Endothelial cell (in vitro differentiated cells): Measurements from ENCODE around the gene DHX35. TPM values are rescaled to one million over a fixed set of nuclear protein-coding genes. Genes with fewer than 3 reads are reported as not detected.
"Not testable (repeated sequence)": the region's sequence is repeated elsewhere in the genome, so short reads cannot be mapped to it uniquely, and the experiment has no call there.

Source experiments
- DNase-seq: peaks from one replicate; pipeline ENCODE4 v3.0.0; 2021; ENCODE audit warnings: low spot score
- H3K27ac Mint-ChIP-seq: one replicate; pipeline ENCODE4 v1.8.0; 2021; ENCODE audit warnings: mixed read lengths, inconsistent platforms; ENCODE audit not compliant: unreplicated experiment
- H3K27me3 Mint-ChIP-seq: one replicate; pipeline ENCODE4 v1.8.0; 2021; ENCODE audit warnings: mild to moderate bottlenecking, moderate library complexity, mixed read lengths, inconsistent platforms; ENCODE audit not compliant: unreplicated experiment
- H3K36me3 Mint-ChIP-seq: one replicate; pipeline ENCODE4 v1.8.0; 2021; ENCODE audit warnings: mild to moderate bottlenecking, low read depth, mixed read lengths, inconsistent platforms; ENCODE audit not compliant: unreplicated experiment
- H3K4me1 Mint-ChIP-seq: one replicate; pipeline ENCODE4 v1.8.0; 2021; ENCODE audit warnings: mild to moderate bottlenecking, mixed read lengths, inconsistent platforms; ENCODE audit not compliant: unreplicated experiment
- H3K4me3 Mint-ChIP-seq: one replicate; pipeline ENCODE4 v1.8.0; 2021; ENCODE audit warnings: mild to moderate bottlenecking, mixed read lengths, inconsistent platforms; ENCODE audit not compliant: unreplicated experiment
- H3K9me3 Mint-ChIP-seq: one replicate; pipeline ENCODE4 v1.8.0; 2021; ENCODE audit warnings: mixed read lengths, inconsistent platforms; ENCODE audit not compliant: unreplicated experiment
- total RNA-seq: library from RNA; stranded (reverse); fragmentation: NEBNext Ultra II Directional; extraction: Animal tissue kit (Norgen Biotek cat#: 25700); gene quantifications from one replicate; pipeline ENCODE4 v1.2.1, GENCODE V29; 2021; ENCODE audit not compliant: unreplicated experiment
- TF ChIP-seq, protein P1 (sequence below): fragments of 200-600 bp; sonication (generic); IDR thresholded peaks from one replicate; pipeline ENCODE4 v1.5.0; 2021; ENCODE audit warnings: antibody characterized with exemption; ENCODE audit not compliant: unreplicated experiment

The DHX35 gene
- total RNA-seq, 1 donor from 2014 or later: 10.5 TPM

DNA sequence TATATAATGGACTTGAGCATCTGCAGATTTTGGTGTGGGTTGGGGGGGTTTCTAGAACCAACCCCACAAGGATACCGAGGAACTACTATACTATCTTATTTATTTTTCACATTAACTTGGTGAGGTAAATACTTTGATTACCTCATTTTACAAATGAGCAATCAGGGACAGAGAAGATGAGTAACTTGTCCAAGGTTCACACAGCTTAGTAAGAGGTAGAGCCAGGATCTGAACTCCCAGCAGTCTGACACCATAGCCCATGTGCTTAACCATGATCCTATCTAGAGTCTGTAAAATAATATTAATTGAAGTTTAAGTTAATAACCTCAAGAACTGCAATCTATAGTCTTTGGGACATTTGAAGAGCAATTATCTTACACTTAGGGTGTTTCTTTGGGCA is 28.6 kb downstream of the DHX35 start:
- peaks cover 2% of the 10 kb centered on the region for H3K4me1 Mint-ChIP-seq
- no peak overlapping the region for H3K27ac Mint-ChIP-seq
- TF ChIP-seq, protein P1, sequence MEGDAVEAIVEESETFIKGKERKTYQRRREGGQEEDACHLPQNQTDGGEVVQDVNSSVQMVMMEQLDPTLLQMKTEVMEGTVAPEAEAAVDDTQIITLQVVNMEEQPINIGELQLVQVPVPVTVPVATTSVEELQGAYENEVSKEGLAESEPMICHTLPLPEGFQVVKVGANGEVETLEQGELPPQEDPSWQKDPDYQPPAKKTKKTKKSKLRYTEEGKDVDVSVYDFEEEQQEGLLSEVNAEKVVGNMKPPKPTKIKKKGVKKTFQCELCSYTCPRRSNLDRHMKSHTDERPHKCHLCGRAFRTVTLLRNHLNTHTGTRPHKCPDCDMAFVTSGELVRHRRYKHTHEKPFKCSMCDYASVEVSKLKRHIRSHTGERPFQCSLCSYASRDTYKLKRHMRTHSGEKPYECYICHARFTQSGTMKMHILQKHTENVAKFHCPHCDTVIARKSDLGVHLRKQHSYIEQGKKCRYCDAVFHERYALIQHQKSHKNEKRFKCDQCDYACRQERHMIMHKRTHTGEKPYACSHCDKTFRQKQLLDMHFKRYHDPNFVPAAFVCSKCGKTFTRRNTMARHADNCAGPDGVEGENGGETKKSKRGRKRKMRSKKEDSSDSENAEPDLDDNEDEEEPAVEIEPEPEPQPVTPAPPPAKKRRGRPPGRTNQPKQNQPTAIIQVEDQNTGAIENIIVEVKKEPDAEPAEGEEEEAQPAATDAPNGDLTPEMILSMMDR: no peak
- H3K36me3 Mint-ChIP-seq: peaks cover 3% of the 10 kb centered on the region
- H3K4me3 Mint-ChIP-seq: no peak overlapping the region
- DNase-seq: no peak
- H3K27me3 Mint-ChIP-seq: peaks cover 2% of the 10 kb centered on the region
- no peaks in the 10 kb centered on the region for H3K9me3 Mint-ChIP-seq

- peaks cover 2% of the 10 kb centered on the region for H3K4me1 Mint-ChIP-seq
- H3K4me3 Mint-ChIP-seq: no peak overlapping the region
- DNase-seq: no peak
- H3K9me3 Mint-ChIP-seq: no peaks in the 10 kb centered on the region
- H3K27me3 Mint-ChIP-seq: peaks cover 2% of the 10 kb centered on the region
- peaks cover 8% of the 10 kb centered on the region for H3K36me3 Mint-ChIP-seq
- TF ChIP-seq, protein P1: no peak
- H3K27ac Mint-ChIP-seq: no peak overlapping the region
These were observed 29.9 kb downstream of the DHX35 start for GRCh38 chr20:38991814-38992704.

GRCh38 chr20:38995536-38996044 is 33.4 kb downstream of the DHX35 start:
- Mint-ChIP-seq H3K27me3 (no peaks in the 10 kb centered on the region), H3K4me1 (no peaks in the 10 kb centered on the region), H3K4me3 (no peak overlapping the region), H3K36me3 (peaks cover 19% of the 10 kb centered on the region), H3K9me3 (no peaks in the 10 kb centered on the region), H3K27ac (no peak overlapping the region)
- TF ChIP-seq, protein P1: no peak
- no peak for DNase-seq

GRCh38 chr20:38996866-38997265 is 34.7 kb downstream of the DHX35 start:
- DNase-seq, H3K4me3 Mint-ChIP-seq, H3K27ac Mint-ChIP-seq, H3K4me1 Mint-ChIP-seq, H3K9me3 Mint-ChIP-seq, H3K27me3 Mint-ChIP-seq: not testable (repeated sequence)
- H3K36me3 Mint-ChIP-seq: peaks cover 22% of the 10 kb centered on the region

DNA sequence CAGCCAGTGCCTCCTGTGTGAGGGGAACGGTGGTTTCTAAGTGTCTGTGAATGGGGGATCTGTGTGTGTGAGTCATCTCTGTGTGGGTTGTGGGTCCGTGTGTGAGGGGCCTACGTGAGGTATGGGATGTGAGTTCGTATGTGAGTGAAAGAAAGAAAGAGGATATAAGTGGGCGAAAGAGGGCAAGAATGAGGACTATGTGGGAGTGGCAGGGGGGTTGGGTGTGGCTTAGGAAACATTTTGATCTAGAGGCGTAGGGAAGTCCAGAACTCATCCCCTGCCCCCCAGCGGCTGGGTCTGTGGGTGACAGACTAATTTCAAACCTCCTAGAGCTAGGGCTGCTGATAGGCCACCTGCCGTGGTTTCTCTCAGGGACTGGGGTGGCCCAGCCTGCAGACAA is 35.5 kb downstream of the DHX35 start:
- H3K4me3 Mint-ChIP-seq: no peak overlapping the region
- no peaks in the 10 kb centered on the region for H3K27me3 Mint-ChIP-seq
- H3K36me3 Mint-ChIP-seq: peaks cover 22% of the 10 kb centered on the region
- H3K27ac Mint-ChIP-seq: no peak overlapping the region
- TF ChIP-seq, protein P1: no peak
- H3K9me3 Mint-ChIP-seq: no peaks in the 10 kb centered on the region
- no peaks in the 10 kb centered on the region for H3K4me1 Mint-ChIP-seq
- DNase-seq: no peak
